GM21515 (cell line): ENCODE measurements around the gene PLCB3.

Source experiments
- ATAC-seq: cut with Tn5 transposase; IDR thresholded peaks from one replicate; pipeline ENCODE4 v1.9.1; 2021; ENCODE audit not compliant: unreplicated experiment

PLCB3 gene

GRCh38 chr11:64285885-64286800 lies 34.8 kb downstream of the PLCB3 start:
- no peak for ATAC-seq

GRCh38 chr11:64286801-64287159 lies 35.5 kb downstream of the PLCB3 start:
- ATAC-seq = no peak

DNA sequence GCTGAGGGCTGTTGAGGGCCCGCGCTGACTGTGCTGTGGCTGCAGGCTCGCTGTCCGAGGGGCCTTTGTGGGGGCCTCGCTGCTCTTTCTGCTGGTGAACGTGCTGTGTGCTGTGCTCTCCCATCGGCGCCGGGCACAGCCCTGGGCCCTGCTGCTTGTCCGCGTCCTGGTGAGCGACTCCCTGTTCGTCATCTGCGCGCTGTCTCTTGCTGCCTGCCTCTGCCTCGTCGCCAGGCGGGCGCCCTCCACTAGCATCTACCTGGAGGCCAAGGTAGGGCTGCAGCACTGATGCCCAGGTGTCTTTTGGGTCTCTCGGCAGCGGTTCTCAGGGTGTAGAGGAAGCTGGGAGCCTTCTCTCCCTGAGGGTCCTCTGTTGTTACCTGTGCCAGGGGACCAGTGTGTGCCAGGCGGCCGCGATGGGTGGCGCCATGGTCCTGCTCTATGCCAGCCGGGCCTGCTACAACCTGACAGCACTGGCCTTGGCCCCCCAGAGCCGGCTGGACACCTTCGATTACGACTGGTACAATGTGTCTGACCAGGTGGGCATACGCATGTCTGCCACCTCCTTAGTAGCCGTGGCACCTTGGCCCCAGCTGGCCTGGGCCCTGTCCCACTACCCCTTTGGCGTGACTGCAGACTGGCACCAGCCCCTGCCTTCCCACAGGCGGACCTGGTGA lies 36.5 kb downstream of the PLCB3 start:
- ATAC-seq = no peak

DNA sequence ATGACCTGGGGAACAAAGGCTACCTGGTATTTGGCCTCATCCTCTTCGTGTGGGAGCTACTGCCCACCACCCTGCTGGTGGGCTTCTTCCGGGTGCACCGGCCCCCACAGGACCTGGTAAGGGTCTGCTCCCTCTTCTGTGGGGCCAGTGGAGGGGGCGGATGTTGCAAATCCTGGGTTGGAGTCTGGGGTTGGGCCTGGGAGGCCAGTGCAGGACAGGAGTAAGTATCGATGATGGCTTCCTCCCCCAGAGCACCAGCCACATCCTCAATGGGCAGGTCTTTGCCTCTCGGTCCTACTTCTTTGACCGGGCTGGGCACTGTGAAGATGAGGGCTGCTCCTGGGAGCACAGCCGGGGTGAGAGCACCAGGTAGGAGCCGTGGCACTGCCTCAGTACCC lies 37.0 kb downstream of the PLCB3 start:
- no peak for ATAC-seq

DNA sequence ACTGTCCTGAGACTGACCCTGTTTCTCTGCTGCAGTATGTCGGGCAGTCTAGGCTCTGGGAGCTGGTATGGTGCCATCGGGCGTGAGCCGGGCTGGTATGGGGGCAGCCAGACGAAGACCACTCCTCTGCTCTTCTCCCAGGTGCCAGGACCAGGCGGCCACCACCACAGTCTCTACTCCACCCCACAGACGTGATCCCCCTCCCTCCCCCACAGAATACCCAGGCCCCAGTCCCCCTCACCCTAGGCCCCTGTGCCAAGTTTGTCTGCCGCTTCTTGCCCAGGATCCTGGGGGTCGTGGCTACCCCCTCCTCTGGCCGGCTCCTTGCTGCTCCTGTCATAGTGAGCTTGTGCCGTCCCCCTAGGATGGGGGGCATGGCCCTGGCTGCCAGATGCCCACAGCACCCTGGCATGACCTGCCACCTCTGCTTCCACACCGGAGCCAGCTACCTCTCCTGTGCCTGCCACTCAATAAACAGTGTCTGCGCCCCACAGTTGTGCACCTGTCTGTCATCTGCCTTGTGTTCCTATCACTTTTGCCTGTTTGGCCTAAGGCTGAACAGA lies 37.8 kb downstream of the PLCB3 start:
- ATAC-seq = no peak

DNA sequence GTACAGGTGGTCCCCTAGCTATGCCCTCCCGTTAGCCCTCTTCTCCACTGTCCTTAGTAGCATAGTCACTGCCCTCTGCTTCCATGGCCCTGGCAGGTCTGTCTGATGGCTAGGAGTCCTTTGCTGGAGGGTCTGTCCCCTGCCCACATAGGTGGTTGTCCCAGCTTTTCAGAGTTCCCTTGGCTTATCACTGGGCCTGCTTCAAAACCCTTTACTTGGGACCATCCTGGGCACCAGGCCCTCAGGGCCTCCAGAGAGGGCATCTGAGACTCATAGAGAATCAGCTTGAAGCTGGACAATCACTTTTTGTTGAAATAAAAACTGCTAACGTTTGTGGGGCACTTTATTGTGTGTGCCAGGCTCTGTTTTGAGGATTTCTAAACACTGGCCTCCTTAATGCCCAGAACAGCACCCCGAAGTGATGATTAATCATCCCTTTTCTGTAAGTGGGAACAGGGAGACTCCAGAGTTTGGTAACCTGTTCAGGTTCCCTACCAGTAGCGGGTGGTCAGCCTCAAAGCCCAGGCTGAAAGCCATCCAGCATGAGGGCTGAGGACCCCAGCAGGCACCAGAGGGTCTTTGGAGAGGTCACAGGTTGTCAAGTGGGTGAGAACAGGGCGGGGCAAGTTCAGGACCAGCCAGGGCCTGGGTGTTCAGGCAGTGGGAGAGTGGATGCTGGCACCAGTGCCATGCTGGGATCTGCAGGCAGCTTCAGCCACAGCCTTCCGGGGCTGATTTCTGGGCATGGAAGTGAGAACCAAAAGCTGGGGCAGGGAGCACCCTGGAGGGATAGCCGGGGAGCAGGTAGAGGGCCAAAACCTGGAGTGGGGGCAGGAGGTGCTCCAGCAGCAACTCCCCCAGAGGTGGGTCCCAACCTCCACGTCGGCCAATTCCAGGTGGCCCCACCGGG lies 39.3 kb downstream of the PLCB3 start:
- no peak for ATAC-seq

DNA sequence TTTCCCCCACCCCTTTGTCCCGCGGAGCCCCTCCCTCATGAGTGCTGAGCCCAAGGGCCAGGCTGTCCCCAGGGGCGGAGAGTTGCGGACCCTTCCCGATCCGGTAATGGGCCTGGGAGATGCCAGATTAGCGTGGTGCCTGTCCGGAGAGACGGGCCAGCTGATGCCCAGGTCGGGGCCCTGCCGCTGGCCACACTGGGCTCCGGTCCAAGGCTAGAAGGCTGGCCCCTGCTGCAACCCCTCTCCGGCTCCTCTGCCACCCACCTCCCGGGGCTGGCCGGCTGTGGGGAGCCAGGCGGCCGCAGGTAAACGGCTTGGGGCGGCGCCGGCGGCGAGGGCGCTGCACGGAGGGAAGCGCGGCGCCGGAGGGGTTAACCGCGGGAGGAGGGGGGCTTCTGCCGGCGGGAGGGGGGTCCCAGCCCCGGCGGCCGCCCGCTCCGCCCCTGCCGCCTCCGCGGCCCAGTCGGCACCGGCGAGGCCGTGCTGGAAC lies 40.0 kb downstream of the PLCB3 start, which contains the start of gene KCNK4:
KCNK4 (plus strand) TSS at position 41 of the 490 bp plus-strand sequence. CDS start 1,717 bp downstream, outside the sequence.
- no peak for ATAC-seq

DNA sequence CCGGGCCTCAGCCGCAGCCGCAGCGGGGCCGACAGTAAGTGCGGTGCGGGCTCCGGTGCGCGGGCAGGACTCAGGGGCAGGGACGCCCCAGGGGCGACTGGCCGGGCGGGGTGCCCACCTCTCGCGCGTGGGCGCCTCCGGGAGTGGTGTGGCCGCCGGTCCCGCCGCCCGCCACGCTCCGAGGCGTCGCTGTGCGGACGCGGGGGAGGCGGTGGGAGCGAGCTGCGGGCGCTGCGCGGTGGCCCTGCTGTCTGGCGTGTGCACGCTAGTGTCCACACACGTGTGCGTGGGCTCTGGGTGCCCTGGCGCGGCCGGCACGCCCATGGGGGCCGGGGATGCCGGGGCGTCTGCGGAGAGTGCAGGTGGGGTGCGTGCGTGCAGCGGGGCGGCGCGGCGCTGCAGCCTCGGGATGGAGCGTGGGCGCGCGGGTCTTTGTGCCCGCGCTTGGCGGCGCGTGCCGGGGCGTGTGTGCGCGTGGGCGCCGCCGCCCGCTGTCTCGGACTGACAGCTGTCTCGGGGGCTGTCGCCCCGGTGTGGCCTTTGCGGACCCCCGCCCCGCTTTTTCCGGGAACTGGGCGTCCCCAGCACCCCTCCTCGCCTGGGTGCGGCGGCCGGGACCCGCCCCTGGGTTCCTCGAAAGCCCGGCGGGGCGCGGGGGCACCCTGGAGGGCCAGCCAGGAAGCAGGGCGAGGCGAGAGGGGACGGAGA lies 40.6 kb downstream of the PLCB3 start:
- no peak for ATAC-seq

- ATAC-seq = no peak
These were observed 41.3 kb downstream of the PLCB3 start for GRCh38 chr11:64292460-64293254.

- no peak for ATAC-seq
These were observed 43.4 kb downstream of the PLCB3 start for GRCh38 chr11:64294774-64295173.

DNA sequence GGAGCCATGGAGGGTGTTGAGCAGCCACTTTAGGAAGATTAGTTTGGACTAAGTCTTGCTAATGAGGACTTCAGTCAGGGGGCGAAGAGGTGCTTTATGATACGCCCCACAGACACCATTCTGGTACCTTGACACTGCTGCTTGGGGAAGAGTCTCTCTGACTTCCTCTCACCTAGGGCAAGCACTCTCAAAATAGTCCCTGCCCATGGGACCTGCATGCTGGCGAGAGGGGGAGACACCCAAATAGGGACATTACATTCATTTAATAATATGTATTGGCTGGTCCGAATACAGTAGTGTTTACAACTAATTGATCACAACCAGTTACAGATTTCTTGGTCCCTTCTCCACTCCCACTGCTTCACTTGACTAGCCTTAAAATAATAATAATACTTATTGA lies 44.4 kb downstream of the PLCB3 start:
- no peak for ATAC-seq

GRCh38 chr11:64296236-64296635 lies 44.9 kb downstream of the PLCB3 start:
- no peak for ATAC-seq

- ATAC-seq = no peak
These were observed 45.7 kb downstream of the PLCB3 start for GRCh38 chr11:64296830-64297698.

DNA sequence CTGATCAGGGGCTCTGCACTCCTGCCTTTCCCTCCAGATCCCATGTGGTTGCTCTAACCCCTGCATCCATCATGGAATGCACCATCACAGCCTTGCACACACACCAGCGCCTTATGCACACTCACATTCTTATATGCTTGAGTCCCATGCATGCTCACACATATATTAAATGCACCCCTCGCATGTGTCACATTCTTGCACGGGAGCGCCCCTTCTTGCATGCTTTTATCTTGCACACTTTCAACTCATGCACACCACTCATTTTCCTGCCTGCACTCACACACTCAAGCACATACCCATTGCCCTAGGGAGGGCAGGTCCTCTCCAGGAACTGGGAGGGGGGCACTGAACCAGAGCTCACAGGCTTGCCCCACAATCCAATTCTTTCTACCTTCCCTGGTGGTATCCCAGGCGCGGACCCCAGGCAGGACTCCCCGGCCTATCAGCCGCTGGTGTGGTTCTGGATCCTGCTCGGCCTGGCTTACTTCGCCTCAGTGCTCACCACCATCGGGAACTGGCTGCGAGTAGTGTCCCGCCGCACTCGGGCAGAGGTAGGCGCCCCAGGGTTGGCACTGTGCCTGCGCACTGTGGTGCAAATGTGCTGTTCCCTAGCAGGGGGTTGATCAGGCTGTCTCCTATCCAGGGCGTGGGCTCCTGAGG lies 46.5 kb downstream of the PLCB3 start:
- ATAC-seq = no peak

DNA sequence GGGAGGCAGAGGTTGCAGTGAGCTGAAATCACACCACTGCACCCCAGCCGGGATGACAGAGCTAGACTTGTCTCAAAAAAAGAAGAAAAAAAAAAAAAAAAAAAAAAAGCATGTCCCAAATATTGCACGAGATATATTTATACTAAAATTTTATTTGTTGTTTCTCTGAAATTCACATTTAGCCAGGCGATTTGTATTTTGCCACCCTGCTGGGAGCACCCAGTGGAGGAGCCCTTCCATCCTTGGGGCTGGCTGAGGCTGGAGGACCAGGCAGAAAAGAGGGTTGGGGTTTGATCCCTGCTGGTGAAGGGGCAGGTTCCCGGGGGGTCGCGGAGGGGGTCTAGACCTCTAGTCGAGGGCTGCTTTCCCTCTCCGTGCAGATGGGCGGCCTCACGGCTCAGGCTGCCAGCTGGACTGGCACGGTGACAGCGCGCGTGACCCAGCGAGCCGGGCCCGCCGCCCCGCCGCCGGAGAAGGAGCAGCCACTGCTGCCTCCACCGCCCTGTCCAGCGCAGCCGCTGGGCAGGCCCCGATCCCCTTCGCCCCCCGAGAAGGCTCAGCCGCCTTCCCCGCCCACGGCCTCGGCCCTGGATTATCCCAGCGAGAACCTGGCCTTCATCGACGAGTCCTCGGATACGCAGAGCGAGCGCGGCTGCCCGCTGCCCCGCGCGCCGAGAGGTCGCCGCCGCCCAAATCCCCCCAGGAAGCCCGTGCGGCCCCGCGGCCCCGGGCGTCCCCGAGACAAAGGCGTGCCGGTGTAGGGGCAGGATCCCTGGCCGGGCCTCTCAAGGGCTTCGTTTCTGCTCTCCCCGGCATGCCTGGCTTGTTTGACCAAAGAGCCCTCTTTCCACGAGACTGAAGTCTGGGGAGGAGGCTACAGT lies 47.9 kb downstream of the PLCB3 start:
- no peak for ATAC-seq

DNA sequence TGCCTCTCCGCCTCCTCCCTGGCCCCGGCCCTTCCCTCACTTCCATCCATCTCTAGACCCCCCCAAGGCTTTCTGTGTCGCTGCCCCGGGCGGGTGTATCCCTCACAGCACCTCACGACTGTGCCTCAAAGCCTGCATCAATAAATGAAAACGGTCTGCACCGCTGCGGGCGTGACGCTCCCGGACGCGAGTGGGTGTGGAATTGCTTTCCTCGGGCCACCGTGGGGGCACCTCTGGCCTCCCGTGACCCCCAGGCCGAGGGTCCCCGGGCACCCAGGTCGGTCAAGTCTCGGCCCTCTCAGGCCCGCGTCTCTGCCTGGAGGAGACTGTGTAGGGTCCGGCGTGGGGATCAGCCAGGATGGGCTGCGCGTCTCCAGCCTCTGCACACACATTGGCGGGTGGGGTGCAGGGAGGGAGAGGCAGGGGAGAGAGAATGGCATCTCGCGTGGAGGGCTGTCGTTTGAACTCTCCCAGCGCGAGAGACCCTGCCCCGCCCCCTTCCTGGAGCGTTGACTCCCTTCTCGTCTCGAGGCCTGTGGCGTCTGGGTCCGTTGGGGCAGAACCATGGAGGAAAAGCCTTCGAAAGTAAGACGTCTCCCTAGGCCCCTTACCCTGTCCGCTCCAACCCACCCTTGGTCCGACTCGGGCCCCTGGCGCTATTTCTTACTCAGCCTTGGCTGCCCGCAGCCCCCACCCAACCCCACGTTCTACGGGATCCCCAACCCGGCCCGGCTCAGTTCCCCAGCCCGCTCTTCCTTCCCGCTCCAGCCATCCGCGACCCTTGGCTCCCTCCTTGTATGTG lies 48.7 kb downstream of the PLCB3 start, which contains the start of gene CATSPERZ:
CATSPERZ (plus strand) TSS at position 512 of the 802 bp plus-strand sequence; CDS start at position 565, 53 bp downstream.
- ATAC-seq = no peak
